HEK293 (cell line): ENCODE measurements around the gene ATP11C.

Experiments
- BCL11B ChIP-seq: fragments of 450-650 bp; formaldehyde crosslinking; IDR thresholded peaks from 2 replicates; pipeline ENCODE4 v1.5.1; 2016; ENCODE audit warnings: low read depth, missing biosample characterization, missing genetic modification characterization
- ZNF777 ChIP-seq: fragments of 450-650 bp; formaldehyde crosslinking; IDR thresholded peaks from 2 replicates; pipeline ENCODE4 v1.5.1; 2017; ENCODE audit warnings: missing biosample characterization, missing genetic modification characterization, borderline replicate concordance

GRCh38 chrX:139820358-139820984, 112.4 kb downstream of the ATP11C start:
- TF ChIP-seq BCL11B (tag by site-specific recombination) (no peak), ZNF777 (tag by site-specific recombination) (no peak)
